B cell (primary cell): Measurements from ENCODE around the gene ABCC10. TPM values are rescaled to one million over a fixed set of nuclear protein-coding genes. Genes with fewer than 3 reads are reported as not detected.

Experiments used
- ATAC-seq: fragments of 200-7000 bp; cut with Tn5 transposase; one replicate; pipeline ENCODE4 v1.10.0; 2021; ENCODE audit warnings: low read depth, mild to moderate bottlenecking, moderate number of reproducible peaks, moderate library complexity
- CTCF ChIA-PET: fragments of 350-600 bp; sonication (Branson Sonifier 250); formaldehyde crosslinking; loops from one replicate; lab custom pipeline; 2021; ENCODE audit warnings: antibody characterized with exemption, inconsistent platforms; lab: Charles Lee
- POLR2A ChIA-PET: fragments of 350-600 bp; sonication (Branson Sonifier 250); formaldehyde crosslinking; loops from one replicate; lab custom pipeline; 2021; ENCODE audit warnings: antibody characterized with exemption; lab: Charles Lee
- DNase-seq: peaks from one replicate; pipeline ENCODE4 v3.0.0; 2013
- H2AFZ ChIP-seq: 2 replicates; pipeline ENCODE4 v1.6.1; 2012; ENCODE audit warnings: mild to moderate bottlenecking, low read depth, low read length; ENCODE audit not compliant: insufficient read depth, poor library complexity, severe bottlenecking
- H3K27ac ChIP-seq, 2 donors: 1 replicate in 1 of 2; 2 replicates in 1 of 2; pipeline ENCODE4 v1.5.1; 2012 to 2013; ENCODE audit warnings: low read length in 2 of 2, mild to moderate bottlenecking in 2 of 2, moderate library complexity in 1 of 2
- H3K27me3 ChIP-seq, 4 experiments: fragments of 200-600 bp in 1 of 4; sonication (generic) in 1 of 4; replicated peaks in 1 of 4; 1 replicate in 2 of 4; 2 replicates in 2 of 4; pipeline versions ENCODE4 v1.6.1 to v1.7.0; 2013 to 2016; ENCODE audit warnings: low read length in 3 of 4, mild to moderate bottlenecking in 2 of 4, mixed read lengths in 1 of 4, moderate library complexity in 1 of 4; ENCODE audit not compliant: insufficient read depth in 4 of 4, control insufficient read depth in 3 of 4; ENCODE audit errors: control extremely low read depth in 1 of 4
- H3K36me3 ChIP-seq, 2 experiments: replicated peaks in 1 of 2; 1 replicate in 1 of 2; 2 replicates in 1 of 2; pipeline versions ENCODE4 v1.6.1 to v1.7.1; 2013; ENCODE audit warnings: low read length in 1 of 2; ENCODE audit not compliant: insufficient read depth in 2 of 2, control insufficient read depth in 1 of 2; ENCODE audit errors: control extremely low read depth in 1 of 2, extremely low read depth in 1 of 2
- H3K4me1 ChIP-seq, 2 donors: fragments of 200-600 bp in 1 of 2; sonication (generic) in 1 of 2; 1 replicate in 1 of 2; 2 replicates in 1 of 2; pipeline versions ENCODE4 v1.5.1 to v1.6.1; 2013 to 2017; ENCODE audit warnings: low read length in 2 of 2; ENCODE audit not compliant: control insufficient read depth in 2 of 2, insufficient read depth in 2 of 2
- H3K4me2 ChIP-seq: replicated peaks from 2 replicates; pipeline ENCODE3; 2012; ENCODE audit warnings: mild to moderate bottlenecking, low read depth, low read length; ENCODE audit not compliant: poor library complexity, severe bottlenecking
- H3K4me3 ChIP-seq, 5 experiments: fragments of 200-600 bp in 1 of 5; sonication (generic) in 1 of 5; 1 replicate in 3 of 5; 2 replicates in 2 of 5; pipeline versions ENCODE4 v1.5.1 to v1.7.0; 2011 to 2016; ENCODE audit warnings: low read length in 4 of 5, mild to moderate bottlenecking in 4 of 5, low read depth in 2 of 5, control low read depth in 1 of 5, moderate library complexity in 1 of 5; ENCODE audit not compliant: insufficient read depth in 1 of 5; ENCODE audit errors: control extremely low read depth in 1 of 5, extremely low read depth in 1 of 5
- H3K79me2 ChIP-seq: fragments of 200-600 bp; sonication (generic); one replicate; pipeline ENCODE4 v1.6.0; 2016; ENCODE audit warnings: low read length; ENCODE audit not compliant: control insufficient read depth, insufficient read depth
- H3K9ac ChIP-seq: fragments of 200-600 bp; sonication (generic); 2 replicates; pipeline ENCODE4 v1.6.1; 2017; ENCODE audit warnings: mild to moderate bottlenecking, low read length, moderate library complexity
- H3K9me3 ChIP-seq, 3 donors: one replicate each; pipeline versions ENCODE4 v1.6.1 to v1.7.1; 2013; ENCODE audit warnings: low read length in 2 of 3; ENCODE audit not compliant: control insufficient read depth in 2 of 3, insufficient read depth in 1 of 3; ENCODE audit errors: control extremely low read depth in 1 of 3
- H4K20me1 ChIP-seq: 2 replicates; pipeline ENCODE4 v1.6.0; 2012; ENCODE audit warnings: mild to moderate bottlenecking, low read length; ENCODE audit not compliant: insufficient read depth, control insufficient read depth, poor library complexity, severe bottlenecking
- H3K27ac Mint-ChIP-seq: one replicate; pipeline ENCODE4 v1.8.0; 2021; ENCODE audit warnings: mixed read lengths
- H3K27me3 Mint-ChIP-seq: one replicate; pipeline ENCODE4 v1.8.0; 2021; ENCODE audit warnings: mixed read lengths
- H3K4me1 Mint-ChIP-seq: one replicate; pipeline ENCODE4 v1.8.0; 2021; ENCODE audit warnings: mixed read lengths
- H3K4me3 Mint-ChIP-seq: one replicate; pipeline ENCODE4 v1.8.0; 2021; ENCODE audit warnings: mixed read lengths
- H3K9me3 Mint-ChIP-seq: one replicate; pipeline ENCODE4 v1.8.0; 2022; ENCODE audit warnings: mixed read lengths; ENCODE audit not compliant: insufficient read depth
- CTCF ChIP-seq: fragments of 200-600 bp; IDR thresholded peaks from one replicate; pipeline ENCODE4 v1.8.0; 2022; ENCODE audit warnings: antibody characterized with exemption, mild to moderate bottlenecking
- EZH2 ChIP-seq: IDR thresholded peaks from 2 replicates; pipeline ENCODE4 v1.6.1; 2012; ENCODE audit warnings: borderline replicate concordance, low read depth, mild to moderate bottlenecking, moderate library complexity, low read length; ENCODE audit not compliant: insufficient read depth, poor library complexity, severe bottlenecking
- WGBS: methylation state at CpG from one replicate; pipeline ENCODE4 v1.1.5; 2013; ENCODE audit warnings: missing lambda C conversion rate; ENCODE audit not compliant: insufficient coverage; 5-methylcytosine and 5-hydroxymethylcytosine counted together
- intact Hi-C: fragments of 100-400 bp; cut with micrococcal nuclease; formaldehyde crosslinking; loops from one replicate; pipeline ENCODE4 v1.10.0; 2022
- polyA plus RNA-seq: library from polyadenylated mRNA; depleted of rRNA; stranded (reverse); fragments of >200 nt; gene quantifications from 2 replicates; pipeline ENCODE4 v1.2.3, GENCODE V29; 2012
- total RNA-seq, 2 donors: library from RNA; stranded (reverse); fragments of 120-200 nt in 1 of 2; gene quantifications; 1 replicate in 1 of 2; 2 replicates in 1 of 2; pipeline versions ENCODE4 v1.2.3 to v1.2.4, GENCODE V29; 2013 to 2022

ABCC10 gene
- total and polyA plus RNA-seq, 2 donors (not counting 1 experiment from before 2014, with no cell fraction given) = 39.5 to 71.5 TPM

DNA sequence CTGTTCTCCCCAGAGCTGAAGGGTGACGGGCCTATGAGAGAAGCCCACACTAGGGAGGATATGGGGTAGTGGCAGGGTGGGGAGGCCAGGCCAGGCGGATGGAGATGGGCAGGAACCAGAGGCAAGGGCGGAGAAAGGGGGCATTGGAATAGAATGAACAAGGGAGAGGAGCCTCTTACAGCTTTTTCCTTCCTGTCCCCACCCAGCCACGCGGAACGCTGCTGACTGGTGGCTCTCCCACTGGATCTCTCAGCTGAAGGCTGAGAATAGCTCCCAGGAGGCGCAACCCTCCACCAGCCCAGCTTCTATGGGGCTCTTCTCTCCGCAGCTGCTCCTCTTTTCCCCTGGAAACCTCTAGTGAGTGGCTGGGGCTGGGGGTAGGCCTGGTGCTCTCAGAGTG, 17.2 kb downstream of the ABCC10 start:
- no peaks in the 10 kb centered on the region for H3K9me3 Mint-ChIP-seq
- Histone ChIP-seq H3K4me1 (no peaks in the 10 kb centered on the region), H4K20me1 (no peaks in the 10 kb centered on the region), H3K27me3 (no peaks in the 10 kb centered on the region), H3K9me3 (no peaks in the 10 kb centered on the region), H3K4me3 (no peak overlapping the region), H3K79me2 (no peaks in the 10 kb centered on the region), H3K4me2 (no peak overlapping the region), H3K9ac (no peak overlapping the region), H3K27ac (no peak overlapping the region), H3K36me3 (peaks cover 0 to 66% of the 10 kb centered on the region in 2 experiments), H2AFZ (no peak overlapping the region)
- DNase-seq = no peak
- H3K4me1 Mint-ChIP-seq = no peaks in the 10 kb centered on the region
- ChIA-PET CTCF (no interaction called here), POLR2A (no interaction called here)
- WGBS = 100% methylated on average over 3 of the region's 8 CpGs
- no peak overlapping the region for H3K4me3 Mint-ChIP-seq
- H3K27ac Mint-ChIP-seq = no peak overlapping the region
- no peaks in the 10 kb centered on the region for H3K27me3 Mint-ChIP-seq
- intact Hi-C loops = no loop called here
- no peak for ATAC-seq
- TF ChIP-seq EZH2 (no peak), CTCF (no peak)

DNA sequence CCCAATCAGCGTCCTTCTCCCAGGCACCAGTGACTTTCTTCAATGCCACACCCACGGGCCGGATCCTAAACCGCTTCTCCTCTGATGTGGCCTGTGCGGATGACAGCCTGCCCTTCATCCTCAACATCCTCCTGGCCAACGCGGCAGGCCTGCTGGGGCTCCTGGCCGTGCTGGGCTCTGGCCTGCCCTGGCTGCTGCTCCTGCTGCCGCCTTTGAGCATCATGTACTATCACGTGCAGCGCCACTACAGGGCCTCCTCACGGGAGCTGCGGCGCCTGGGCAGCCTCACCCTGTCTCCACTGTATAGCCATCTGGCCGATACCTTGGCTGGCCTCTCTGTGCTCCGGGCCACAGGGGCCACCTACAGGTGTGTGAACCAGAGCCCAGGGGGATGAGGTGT, 18.2 kb downstream of the ABCC10 start:
- Histone ChIP-seq H2AFZ (no peak overlapping the region), H3K4me2 (no peak overlapping the region), H4K20me1 (no peaks in the 10 kb centered on the region), H3K9me3 (no peaks in the 10 kb centered on the region), H3K9ac (no peak overlapping the region), H3K27ac (no peak overlapping the region), H3K27me3 (no peaks in the 10 kb centered on the region), H3K36me3 (peaks cover 0 to 67% of the 10 kb centered on the region in 2 experiments), H3K4me3 (no peak overlapping the region), H3K4me1 (no peaks in the 10 kb centered on the region), H3K79me2 (no peaks in the 10 kb centered on the region)
- ChIA-PET CTCF (interaction anchor here (1.1 kb wide), 1 partner anchor 11 kb away, joined by 4 read pairs; no protein-coding TSS in a partner anchor), POLR2A (no interaction called here)
- Mint-ChIP-seq H3K27me3 (no peaks in the 10 kb centered on the region), H3K4me3 (no peak overlapping the region), H3K27ac (no peak overlapping the region), H3K4me1 (no peaks in the 10 kb centered on the region), H3K9me3 (no peaks in the 10 kb centered on the region)
- DNase-seq (no peak), ATAC-seq (no peak)
- TF ChIP-seq CTCF (no peak), EZH2 (no peak)
- intact Hi-C loops = no loop called here
- 97% methylated on average over 16 of the region's 16 CpGs for WGBS
